Superior temporal gyrus (tissue), 1 donor: ENCODE data around the gene PSG2.
"Not testable (repeated sequence)": the region's sequence is repeated elsewhere in the genome, so short reads cannot be mapped to it uniquely, and the experiment has no call there.

Source experiments
- DNase-seq: peaks from one replicate; pipeline ENCODE4 v3.0.0-alpha.2; 2016; ENCODE audit errors: extremely low spot score

Gene PSG2

DNA sequence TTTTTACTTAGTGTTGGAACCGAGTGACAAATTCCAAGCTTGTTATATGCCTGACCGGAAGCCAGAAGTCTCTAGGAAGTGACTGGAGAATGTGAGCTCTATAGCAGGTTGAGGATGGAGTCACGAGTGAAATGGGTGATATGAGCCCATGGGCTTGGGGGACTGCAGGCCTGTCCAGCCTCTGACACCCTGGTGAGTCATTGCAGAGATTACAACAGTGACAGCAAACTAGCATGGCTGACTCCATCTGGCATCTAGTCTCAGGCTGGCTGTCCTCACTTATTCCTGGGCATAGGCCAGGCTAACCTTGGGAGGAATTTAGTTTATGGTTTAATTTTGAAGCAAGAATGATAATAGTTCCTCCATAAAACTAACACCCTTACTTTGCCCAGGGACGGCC is 4.6 kb downstream of the PSG2 start:
- DNase-seq: not testable (repeated sequence)

DNA sequence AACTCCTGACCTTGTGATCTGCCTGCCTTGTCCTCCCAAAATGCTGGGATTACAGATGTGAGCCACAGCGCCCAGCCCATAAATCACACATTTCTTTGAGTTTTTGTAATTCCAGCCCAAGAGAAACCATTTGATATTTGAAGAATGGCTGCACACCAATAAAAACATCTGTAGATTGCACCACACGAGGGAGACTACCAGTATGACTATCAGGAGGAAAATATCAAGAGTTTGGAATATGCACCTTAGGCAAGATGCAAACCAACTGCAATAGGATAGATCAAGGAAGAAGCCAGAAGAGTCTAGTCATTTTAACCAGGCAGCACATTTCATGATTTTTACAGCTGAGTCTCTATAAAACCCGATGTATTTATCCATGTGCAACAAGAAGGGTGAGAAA is 20.1 kb downstream of the PSG2 start:
- not testable (repeated sequence) for DNase-seq

DNA sequence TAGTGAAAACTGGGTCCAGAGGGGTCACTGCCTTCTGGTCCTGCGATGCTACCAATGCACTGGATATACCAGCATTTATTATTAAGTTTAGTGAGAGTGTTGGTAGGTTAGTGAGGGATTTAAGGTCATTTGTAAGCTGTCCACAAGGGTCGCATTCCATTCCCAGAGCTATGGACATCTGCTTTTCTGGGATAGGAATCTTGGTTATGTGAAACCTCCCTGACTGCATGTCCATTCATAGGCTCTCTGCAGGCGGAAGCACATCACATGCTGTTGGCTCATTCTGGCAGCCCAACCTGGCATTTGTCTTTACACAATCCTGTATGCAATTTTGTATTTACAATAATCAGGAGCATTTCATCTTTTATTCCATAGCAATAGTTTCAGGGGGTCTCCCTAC is 21.2 kb downstream of the PSG2 start:
- DNase-seq: not testable (repeated sequence)

DNA sequence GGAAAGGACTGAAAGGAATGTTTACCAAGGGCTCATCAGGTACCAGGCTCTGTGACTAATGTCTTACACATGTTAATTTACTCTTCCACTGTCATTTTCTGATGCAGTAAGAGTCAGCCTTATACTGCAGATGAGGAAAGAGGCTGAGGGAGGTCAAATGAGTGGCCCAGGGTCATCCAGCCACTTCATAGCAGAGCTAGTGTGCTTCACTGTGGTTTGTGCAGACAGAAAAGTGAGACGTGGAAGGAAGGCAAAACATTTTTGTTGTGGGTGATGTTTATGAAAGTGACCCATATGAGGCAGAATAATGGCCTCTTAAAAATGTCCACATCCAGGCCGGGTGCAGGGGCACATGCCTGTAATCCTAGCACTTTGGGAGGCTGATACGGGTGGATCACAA is 22.2 kb downstream of the PSG2 start:
- DNase-seq: not testable (repeated sequence)

DNA sequence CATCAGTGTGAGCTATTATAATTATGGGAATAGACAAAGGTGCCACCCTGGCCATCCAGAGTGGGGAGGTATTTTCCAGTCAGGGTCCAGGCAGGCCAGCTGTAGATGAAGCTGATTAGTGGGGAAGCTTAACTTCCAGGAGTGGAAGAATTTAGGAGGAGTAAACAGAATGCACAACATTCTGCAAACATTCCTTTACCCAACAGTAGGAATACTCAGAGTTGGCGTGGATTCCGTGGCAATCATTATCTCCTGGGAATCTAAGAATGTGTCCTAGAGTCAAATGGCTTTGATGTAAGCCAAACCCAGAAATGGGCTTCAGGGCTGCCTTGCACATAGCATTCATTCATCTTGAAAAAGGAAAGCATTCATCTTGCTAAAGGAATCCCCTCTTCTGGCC is 23.0 kb downstream of the PSG2 start:
- DNase-seq: not testable (repeated sequence)

DNA sequence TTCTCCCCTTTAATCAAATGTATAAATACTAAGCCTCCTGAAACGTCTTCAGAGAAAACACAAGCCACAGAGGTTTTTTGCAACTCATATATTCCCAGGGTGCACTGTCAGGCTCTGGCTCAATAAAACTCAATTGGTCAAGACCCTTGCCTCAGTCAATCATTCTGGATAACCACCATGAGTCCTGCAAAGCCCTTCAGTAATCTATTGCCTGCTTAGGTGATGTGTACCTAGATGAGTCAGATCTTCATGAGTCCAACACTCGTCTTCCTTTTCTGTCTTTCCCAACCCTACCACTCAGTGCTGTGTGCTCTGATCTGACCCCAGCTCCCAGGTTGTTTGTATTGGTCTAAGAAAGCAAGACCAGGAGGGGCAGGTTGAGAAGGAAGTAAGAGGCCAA is 24.1 kb downstream of the PSG2 start:
- DNase-seq: not testable (repeated sequence)

DNA sequence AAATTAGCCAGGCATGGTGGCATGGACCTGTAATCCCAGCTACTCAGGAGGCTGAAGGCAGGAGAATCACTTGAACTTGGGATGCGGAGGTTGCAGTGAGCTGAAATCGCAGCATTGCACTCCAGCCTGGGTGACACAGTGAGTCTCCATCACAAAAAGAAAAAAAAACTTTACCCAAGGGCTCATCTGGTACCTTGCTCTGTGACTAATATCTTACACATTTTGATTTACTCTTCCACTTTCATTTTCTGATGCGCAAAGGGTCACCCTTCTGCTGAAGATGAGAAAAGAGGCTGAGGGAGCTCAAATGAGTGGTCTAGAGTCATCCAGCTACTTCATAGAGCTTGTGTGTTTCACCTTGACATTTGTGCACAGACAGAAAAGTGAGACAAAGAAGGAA is 34.5 kb downstream of the PSG2 start:
- not testable (repeated sequence) for DNase-seq

DNA sequence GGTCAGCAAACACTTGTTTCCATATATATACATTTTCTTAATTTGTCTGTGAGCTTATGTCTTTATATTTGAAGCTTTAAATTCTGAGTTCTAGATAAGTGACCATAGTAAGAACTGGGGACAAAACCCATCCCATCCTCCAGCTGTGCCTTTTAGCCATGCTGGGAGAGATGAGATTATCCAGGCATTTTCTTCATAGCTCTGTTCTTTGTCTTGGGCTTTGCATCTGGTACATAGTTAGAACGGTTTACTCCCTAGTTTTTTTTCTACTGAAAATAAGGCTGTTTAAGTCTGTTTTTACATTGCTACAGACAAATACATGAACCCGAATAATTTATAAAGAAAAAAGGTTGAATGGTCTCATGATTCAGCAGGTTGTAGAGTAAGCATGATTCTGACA is 35.9 kb downstream of the PSG2 start:
- DNase-seq: not testable (repeated sequence)

DNA sequence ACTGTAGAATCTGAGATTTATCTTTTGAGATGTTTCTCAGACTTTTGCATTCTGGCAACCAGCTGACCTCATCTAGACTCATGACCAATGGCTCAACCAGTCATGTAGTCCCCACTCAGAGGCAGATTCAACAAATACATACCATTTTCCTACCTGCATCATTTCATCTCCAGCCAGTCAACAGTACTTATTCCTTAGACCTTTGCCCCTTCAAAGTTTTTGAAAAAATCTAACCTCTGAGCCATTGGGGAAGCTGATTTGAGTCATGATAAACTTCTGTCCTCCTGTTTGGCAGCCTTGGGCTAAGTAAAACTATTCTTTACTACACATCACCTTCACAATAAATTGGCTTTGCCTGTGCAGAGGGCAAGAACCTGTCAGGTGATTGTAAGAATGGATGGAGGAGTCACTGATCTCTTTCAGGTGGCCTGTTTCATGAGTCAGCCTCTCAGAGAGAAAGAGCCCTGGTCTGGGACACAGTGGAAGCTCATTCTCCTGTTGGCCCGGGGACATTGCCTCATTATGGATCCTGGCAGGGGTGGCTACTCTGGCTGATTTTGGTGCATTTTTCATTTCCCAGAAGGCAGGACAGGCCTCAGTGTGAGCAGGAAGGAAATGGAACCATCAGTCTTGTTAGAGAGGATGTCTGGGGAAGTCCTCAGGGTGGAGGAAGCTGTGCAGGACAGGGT is 38.9 kb downstream of the PSG2 start:
- not testable (repeated sequence) for DNase-seq

DNA sequence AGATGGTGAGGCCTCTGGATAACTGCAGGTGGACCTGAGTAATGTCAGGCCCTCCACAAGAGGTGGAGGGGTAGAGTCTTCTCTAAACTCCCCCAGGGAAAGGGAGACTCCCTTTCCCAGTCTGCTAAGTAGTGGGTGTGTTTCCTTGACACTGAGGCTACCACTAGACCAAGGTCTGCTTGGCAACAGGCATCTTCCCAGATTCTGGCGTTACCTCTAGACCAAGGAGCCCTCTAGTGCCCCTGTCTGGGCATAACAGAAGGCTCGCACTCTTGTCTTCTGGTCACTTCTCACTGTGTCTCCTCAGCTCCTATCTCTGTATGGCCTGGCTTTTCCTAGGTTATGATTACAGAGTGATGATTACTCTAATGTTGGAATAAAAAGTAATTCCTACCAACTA is 50.9 kb downstream of the PSG2 start:
- not testable (repeated sequence) for DNase-seq

DNA sequence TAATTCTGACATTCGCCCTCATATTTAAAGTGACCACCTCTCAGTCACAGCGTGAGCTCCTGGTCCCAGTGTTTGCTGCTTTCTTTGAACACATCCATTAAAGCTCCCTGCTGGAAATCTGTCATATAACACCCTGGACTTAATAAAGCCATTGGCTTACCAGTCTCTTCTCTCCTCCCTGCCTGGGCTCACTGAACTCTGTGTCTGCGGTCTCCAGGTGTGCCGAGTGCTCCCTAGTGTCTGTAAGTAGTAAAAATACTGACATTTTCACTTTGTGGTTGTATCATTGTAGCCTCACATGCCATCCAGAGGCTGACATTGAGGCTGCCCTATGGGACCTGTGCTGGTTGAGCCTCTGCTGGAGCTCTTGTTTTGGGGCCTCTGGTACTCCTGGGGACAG is 53.6 kb downstream of the PSG2 start:
- DNase-seq: no peak

DNA sequence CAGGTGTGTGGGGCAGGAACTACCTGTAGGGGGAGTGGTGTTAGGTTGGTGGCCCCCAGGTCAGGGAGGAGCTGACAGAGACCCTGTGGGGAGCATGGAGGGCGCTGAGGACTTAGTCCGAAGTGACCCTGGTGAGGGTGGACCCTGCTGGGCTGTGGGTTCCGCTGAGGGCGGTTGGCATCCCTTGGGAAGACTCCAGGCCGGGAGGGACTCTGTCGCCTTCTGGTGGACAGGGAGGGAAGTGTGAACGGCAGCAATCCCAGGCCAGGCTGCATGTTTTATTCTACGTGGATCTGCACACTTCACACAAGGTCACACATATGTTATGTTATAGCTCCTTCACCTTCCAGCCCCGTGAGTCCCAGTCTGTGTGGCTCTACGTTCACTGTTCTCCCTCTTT is 54.5 kb downstream of the PSG2 start:
- DNase-seq: not testable (repeated sequence)

DNA sequence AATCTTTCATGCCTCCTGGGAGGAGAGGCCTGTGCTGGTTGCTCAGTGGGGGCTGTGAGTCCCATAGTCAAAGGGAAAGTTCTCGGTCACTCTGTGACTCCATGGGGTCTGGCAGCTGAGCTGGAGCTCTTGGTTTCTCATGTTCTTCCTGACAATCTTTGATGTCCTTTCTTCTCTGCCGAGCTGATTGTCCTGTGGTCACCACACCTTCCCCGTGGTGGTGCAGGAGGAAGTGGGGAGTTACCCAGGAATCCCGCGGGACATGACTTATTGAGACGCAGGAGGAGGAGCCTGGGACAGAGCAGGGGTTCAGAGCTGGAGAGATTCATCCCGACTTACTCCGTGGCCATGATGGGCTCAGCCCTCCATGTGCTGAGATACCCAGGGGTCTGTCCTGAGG is 55.4 kb downstream of the PSG2 start:
- DNase-seq: not testable (repeated sequence)

DNA sequence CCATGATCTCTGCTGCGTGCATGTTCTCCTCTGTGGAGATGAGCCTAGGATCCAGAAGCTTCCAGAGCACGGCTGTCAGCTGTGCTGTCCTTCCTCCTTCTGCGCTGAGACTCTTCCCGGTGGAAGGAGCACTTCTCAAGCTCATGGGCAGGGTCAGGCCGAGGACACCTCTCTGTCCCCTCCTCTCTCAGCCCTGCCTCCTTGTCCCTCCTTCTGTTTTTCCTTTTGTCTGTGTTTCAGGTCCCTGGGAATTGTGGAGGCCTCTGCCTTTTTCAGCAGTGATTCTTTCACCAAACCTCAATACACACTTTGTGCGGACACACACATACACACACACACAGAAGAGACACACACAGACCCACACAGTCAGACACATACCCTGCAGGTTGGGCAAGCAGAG is 56.1 kb downstream of the PSG2 start, which contains the start of gene PSG11:
PSG11 (minus strand) TSS at position 101 of the 400 bp plus-strand sequence; CDS start at position 4, 97 bp downstream.
- not testable (repeated sequence) for DNase-seq

DNA sequence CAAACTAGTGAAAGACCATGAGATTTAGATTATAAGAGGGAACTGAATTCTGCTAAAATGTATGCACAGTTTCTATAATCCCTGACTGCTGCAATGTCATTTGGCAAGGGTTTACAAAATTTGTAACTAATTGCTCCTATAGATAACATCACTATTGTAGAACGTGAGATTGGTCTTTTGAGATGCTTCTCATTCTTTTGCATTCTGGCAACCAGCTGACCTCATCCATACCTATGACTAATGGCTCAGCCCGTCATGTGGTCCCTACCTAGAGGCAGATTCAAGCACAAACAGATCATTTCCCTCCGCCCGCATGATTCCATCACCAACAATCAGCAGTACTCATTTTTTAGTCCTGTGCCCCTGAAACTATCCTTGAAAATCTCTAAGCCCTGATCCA is 60.4 kb downstream of the PSG2 start:
- DNase-seq: not testable (repeated sequence)

DNA sequence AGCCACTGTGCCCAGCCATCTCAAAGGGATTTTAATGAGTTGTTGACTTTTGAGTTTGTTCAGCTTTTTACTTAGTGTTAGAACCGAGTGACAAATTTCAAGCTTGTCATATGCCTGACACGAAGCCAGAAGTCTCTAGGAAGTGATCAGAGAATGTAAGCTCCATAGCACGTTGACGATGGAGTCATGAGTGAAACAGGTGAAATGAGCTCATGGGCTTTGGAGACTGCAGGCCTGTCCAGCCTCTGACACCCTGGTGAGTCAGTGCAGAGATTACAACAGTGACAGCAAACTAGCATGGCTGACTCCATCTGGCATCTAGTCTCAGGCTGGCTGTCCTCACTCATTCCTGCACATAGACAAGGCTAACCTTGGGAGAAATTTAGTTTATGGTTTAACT is 60.9 kb downstream of the PSG2 start:
- not testable (repeated sequence) for DNase-seq

DNA sequence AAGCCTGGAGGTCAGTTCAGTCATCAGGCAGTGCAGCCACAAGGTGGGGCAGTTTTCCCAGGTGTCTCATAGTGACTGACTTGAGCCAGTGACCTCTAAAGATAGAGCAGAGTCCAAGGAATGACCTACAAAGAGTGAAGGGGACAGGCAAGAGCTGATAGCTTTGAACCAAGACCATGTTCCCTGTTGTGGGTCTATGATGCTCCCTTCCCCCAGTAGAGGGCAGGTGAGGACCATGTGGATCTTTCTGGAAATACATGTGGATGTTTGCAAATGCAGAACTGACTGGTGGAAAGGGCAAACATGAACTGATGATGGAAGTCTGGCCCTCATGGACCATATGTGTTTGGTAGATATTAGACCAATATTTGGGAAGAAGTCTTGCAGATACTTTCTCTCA is 62.9 kb downstream of the PSG2 start:
- not testable (repeated sequence) for DNase-seq
